ENCODE results near the gene EAPP. TPM values are rescaled to one million over a fixed set of nuclear protein-coding genes. Genes with fewer than 3 reads are reported as not detected.
A peak's percentile ranks its signal among the peaks of the same experiment; 100 is the strongest.

Gene EAPP
- total and polyA plus RNA-seq, 2 donors = 57.5 to 71.2 TPM

DNA sequence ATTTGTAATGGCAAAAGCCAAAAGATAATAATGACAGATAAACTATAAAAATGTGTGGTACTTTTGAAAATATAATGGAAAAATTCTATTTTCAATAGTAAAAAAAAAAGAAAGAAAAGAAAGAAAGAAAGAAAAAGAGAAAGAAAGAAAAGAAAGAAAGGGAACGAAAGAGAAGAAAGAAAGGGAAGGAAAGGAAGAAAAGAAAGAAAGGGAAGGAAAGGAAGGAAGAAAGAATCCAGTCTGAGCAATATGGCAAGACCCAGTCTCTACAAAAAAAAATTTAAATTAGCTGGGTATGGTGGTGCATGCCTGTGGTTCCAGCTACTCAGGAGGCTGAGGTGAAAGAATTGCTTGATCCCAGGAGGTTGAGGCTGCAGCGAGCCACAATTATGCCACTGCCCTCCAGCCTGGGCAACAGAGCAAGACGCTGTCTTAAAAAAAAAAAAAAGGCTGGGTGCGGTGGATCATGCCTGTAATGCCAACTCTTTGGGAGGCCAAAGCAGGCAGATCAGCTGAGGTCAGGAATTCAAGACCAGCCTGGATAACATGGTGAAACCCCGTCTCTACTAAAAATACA is 38.4 kb downstream of the EAPP start:
- H3K27me3 ChIP-seq (ENCODE audit: control insufficient read depth in 2 of 2, insufficient read depth in 1 of 2, low read length in 1 of 2) = no peaks in the 10 kb centered on the region
- H3K4me1 ChIP-seq (ENCODE audit: control insufficient read depth in 2 of 2, insufficient read depth in 2 of 2, low read length in 2 of 2) = no peaks in the 10 kb centered on the region
- H3K9me3 ChIP-seq (ENCODE audit: control insufficient read depth in 2 of 2, insufficient read depth in 1 of 2, low read length in 1 of 2) = no peaks in the 10 kb centered on the region
- DNase-seq (ENCODE audit: low read depth in 6 of 9, low spot score in 9 of 9) = no peak
- H3K27ac ChIP-seq (ENCODE audit: low read depth in 1 of 2, low read length in 1 of 2) = no peak overlapping the region
- no peak overlapping the region for H3K4me3 ChIP-seq (ENCODE audit: low read length in 2 of 2)
- no peaks in the 10 kb centered on the region for H3K36me3 ChIP-seq (ENCODE audit: control insufficient read depth in 2 of 2, insufficient read depth in 2 of 2, low read length in 1 of 2)
- WGBS = 98% methylated on average over 5 of the region's 5 CpGs

GRCh38 chr14:34498684-34499412 is 40.7 kb downstream of the EAPP start:
- H3K27ac ChIP-seq (ENCODE audit: low read depth in 1 of 2, low read length in 1 of 2) = no peak overlapping the region
- H3K4me1 ChIP-seq (ENCODE audit: control insufficient read depth in 2 of 2, insufficient read depth in 2 of 2, low read length in 2 of 2) = no peaks in the 10 kb centered on the region
- H3K4me3 ChIP-seq (ENCODE audit: low read length in 2 of 2) = no peak overlapping the region
- H3K36me3 ChIP-seq (ENCODE audit: control insufficient read depth in 2 of 2, insufficient read depth in 2 of 2, low read length in 1 of 2) = no peaks in the 10 kb centered on the region
- DNase-seq (ENCODE audit: low read depth in 6 of 9, low spot score in 9 of 9) = no peak
- 97% methylated on average over 6 of the region's 6 CpGs for WGBS
- no peaks in the 10 kb centered on the region for H3K9me3 ChIP-seq (ENCODE audit: control insufficient read depth in 2 of 2, insufficient read depth in 1 of 2, low read length in 1 of 2)
- no peaks in the 10 kb centered on the region for H3K27me3 ChIP-seq (ENCODE audit: control insufficient read depth in 2 of 2, insufficient read depth in 1 of 2, low read length in 1 of 2)

DNA sequence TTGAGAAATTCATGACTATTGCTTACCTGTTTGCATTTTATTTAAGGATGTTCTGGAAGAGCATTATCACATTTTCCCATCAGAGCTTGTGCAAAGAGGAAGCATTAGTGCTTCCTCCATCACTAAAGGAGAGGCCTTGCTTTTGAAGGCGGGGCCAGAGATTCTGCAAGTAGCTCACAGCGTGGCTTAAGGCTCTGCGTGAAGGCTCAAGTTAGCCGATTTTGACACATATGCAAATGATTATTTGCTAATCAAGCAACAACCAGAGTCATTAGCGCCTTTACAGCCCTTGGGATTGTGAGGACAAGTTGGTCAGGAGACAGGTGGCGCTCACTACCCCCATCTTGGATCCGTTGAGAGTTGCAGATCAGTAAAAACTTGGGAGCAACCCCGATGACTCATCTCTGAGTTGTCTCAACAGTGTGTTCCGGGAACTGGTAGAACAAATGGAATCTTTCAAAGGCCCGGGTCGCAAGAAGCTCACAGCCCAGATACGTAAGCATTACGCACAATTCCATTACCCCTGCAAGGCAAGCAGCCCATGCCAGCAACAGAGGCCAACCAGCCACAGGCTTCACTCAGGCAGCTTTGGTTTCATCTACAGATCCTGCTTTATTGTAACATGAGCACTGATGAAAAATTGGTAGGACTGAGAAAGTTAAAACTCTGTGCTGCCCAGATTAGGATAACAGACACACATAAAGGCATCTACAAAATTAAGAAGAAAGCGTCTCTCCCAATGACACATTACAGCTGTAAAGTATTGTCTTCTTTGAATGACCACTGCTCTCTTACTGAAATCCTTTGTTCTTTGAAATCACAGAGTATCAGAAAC is 42.6 kb downstream of the EAPP start:
- 88% methylated on average over 14 of the region's 14 CpGs for WGBS
- no peaks in the 10 kb centered on the region for H3K9me3 ChIP-seq (ENCODE audit: control insufficient read depth in 2 of 2, insufficient read depth in 1 of 2, low read length in 1 of 2)
- peak overlapping the region; percentile 27 to 48 for H3K27ac ChIP-seq (ENCODE audit: low read depth in 1 of 2, low read length in 1 of 2)
- no peaks in the 10 kb centered on the region for H3K36me3 ChIP-seq (ENCODE audit: control insufficient read depth in 2 of 2, insufficient read depth in 2 of 2, low read length in 1 of 2)
- no peaks in the 10 kb centered on the region for H3K4me1 ChIP-seq (ENCODE audit: control insufficient read depth in 2 of 2, insufficient read depth in 2 of 2, low read length in 2 of 2)
- no peak overlapping the region for H3K4me3 ChIP-seq (ENCODE audit: low read length in 2 of 2)
- H3K27me3 ChIP-seq (ENCODE audit: control insufficient read depth in 2 of 2, insufficient read depth in 1 of 2, low read length in 1 of 2) = no peaks in the 10 kb centered on the region
- peak in 2 of 9 donors; percentile 3 to 6 for DNase-seq (ENCODE audit: low read depth in 6 of 9, low spot score in 9 of 9)

GRCh38 chr14:34496007-34496678 is 43.4 kb downstream of the EAPP start:
- no peak for DNase-seq (ENCODE audit: low read depth in 6 of 9, low spot score in 9 of 9)
- H3K27me3 ChIP-seq (ENCODE audit: control insufficient read depth in 2 of 2, insufficient read depth in 1 of 2, low read length in 1 of 2) = no peaks in the 10 kb centered on the region
- H3K4me3 ChIP-seq (ENCODE audit: low read length in 2 of 2) = no peak overlapping the region
- H3K9me3 ChIP-seq (ENCODE audit: control insufficient read depth in 2 of 2, insufficient read depth in 1 of 2, low read length in 1 of 2) = no peaks in the 10 kb centered on the region
- no peaks in the 10 kb centered on the region for H3K4me1 ChIP-seq (ENCODE audit: control insufficient read depth in 2 of 2, insufficient read depth in 2 of 2, low read length in 2 of 2)
- WGBS = 95% methylated on average over 11 of the region's 11 CpGs
- H3K27ac ChIP-seq (ENCODE audit: low read depth in 1 of 2, low read length in 1 of 2) = peak overlapping the region in 1 of 2 donors; percentile 48
- no peaks in the 10 kb centered on the region for H3K36me3 ChIP-seq (ENCODE audit: control insufficient read depth in 2 of 2, insufficient read depth in 2 of 2, low read length in 1 of 2)

GRCh38 chr14:34489324-34489723 is 50.2 kb downstream of the EAPP start:
- Histone ChIP-seq H3K27ac (ENCODE audit: low read depth in 1 of 2, low read length in 1 of 2) (no peak overlapping the region), H3K27me3 (ENCODE audit: control insufficient read depth in 2 of 2, insufficient read depth in 1 of 2, low read length in 1 of 2) (no peaks in the 10 kb centered on the region), H3K36me3 (ENCODE audit: control insufficient read depth in 2 of 2, insufficient read depth in 2 of 2, low read length in 1 of 2) (no peaks in the 10 kb centered on the region), H3K4me3 (ENCODE audit: low read length in 2 of 2) (no peak overlapping the region), H3K9me3 (ENCODE audit: control insufficient read depth in 2 of 2, insufficient read depth in 1 of 2, low read length in 1 of 2) (no peaks in the 10 kb centered on the region), H3K4me1 (ENCODE audit: control insufficient read depth in 2 of 2, insufficient read depth in 2 of 2, low read length in 2 of 2) (no peaks in the 10 kb centered on the region)
- DNase-seq (ENCODE audit: low read depth in 6 of 9, low spot score in 9 of 9) = no peak
- WGBS = 72% methylated on average over 1 of the region's 1 CpG

DNA sequence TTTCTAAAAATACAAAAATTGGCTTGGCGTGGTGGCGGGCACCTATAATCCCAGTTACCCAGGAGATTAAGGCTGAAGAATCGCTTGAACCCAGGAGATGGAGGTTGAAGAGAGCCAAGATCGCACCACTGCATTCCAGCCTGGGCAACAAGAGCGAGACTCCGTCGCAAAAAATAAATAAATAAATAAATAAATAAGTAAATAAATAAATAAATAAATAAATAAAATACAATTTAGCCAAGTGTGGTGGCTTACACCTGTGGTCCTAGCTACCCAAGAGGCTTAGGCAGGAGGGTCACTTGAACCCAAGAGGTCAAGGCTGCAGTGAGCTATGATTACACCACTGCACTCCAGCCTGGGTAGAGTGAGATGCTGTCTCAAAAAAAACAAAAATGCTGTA is 51.0 kb downstream of the EAPP start:
- no peaks in the 10 kb centered on the region for H3K36me3 ChIP-seq (ENCODE audit: control insufficient read depth in 2 of 2, insufficient read depth in 2 of 2, low read length in 1 of 2)
- H3K4me1 ChIP-seq (ENCODE audit: control insufficient read depth in 2 of 2, insufficient read depth in 2 of 2, low read length in 2 of 2) = no peaks in the 10 kb centered on the region
- H3K4me3 ChIP-seq (ENCODE audit: low read length in 2 of 2) = no peak overlapping the region
- H3K9me3 ChIP-seq (ENCODE audit: control insufficient read depth in 2 of 2, insufficient read depth in 1 of 2, low read length in 1 of 2) = no peaks in the 10 kb centered on the region
- WGBS = 96% methylated on average over 7 of the region's 7 CpGs
- no peaks in the 10 kb centered on the region for H3K27me3 ChIP-seq (ENCODE audit: control insufficient read depth in 2 of 2, insufficient read depth in 1 of 2, low read length in 1 of 2)
- H3K27ac ChIP-seq (ENCODE audit: low read depth in 1 of 2, low read length in 1 of 2) = no peak overlapping the region
- DNase-seq (ENCODE audit: low read depth in 6 of 9, low spot score in 9 of 9) = no peak

DNA sequence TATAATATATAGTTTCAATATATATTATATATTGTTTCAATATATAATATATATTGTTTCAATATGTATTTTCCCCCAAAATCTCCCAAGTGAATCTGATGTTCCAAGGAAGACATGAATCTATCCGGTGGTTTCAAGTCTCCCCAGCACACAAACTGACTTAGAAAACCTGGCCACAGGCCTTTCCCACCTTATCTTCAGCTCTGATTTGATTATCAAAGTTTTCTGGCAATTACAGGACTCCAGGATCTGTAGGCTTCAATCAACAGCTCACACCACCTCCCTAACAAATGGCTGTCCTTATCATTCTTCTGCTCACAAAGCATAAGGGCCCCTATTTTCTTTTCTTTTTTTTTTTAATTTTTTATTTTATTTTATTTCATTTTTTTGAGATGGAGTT is 54.8 kb downstream of the EAPP start:
- Histone ChIP-seq H3K4me3 (ENCODE audit: low read length in 2 of 2) (no peak overlapping the region), H3K27ac (ENCODE audit: low read depth in 1 of 2, low read length in 1 of 2) (no peak overlapping the region), H3K36me3 (ENCODE audit: control insufficient read depth in 2 of 2, insufficient read depth in 2 of 2, low read length in 1 of 2) (no peaks in the 10 kb centered on the region), H3K27me3 (ENCODE audit: control insufficient read depth in 2 of 2, insufficient read depth in 1 of 2, low read length in 1 of 2) (no peaks in the 10 kb centered on the region), H3K9me3 (ENCODE audit: control insufficient read depth in 2 of 2, insufficient read depth in 1 of 2, low read length in 1 of 2) (no peaks in the 10 kb centered on the region), H3K4me1 (ENCODE audit: control insufficient read depth in 2 of 2, insufficient read depth in 2 of 2, low read length in 2 of 2) (no peaks in the 10 kb centered on the region)
- 93% methylated on average over 1 of the region's 1 CpG for WGBS
- DNase-seq (ENCODE audit: low read depth in 6 of 9, low spot score in 9 of 9) = no peak

- WGBS = 99% methylated on average over 2 of the region's 2 CpGs
- no peak overlapping the region for H3K4me3 ChIP-seq (ENCODE audit: low read length in 2 of 2)
- DNase-seq (ENCODE audit: low read depth in 6 of 9, low spot score in 9 of 9) = no peak
- H3K27me3 ChIP-seq (ENCODE audit: control insufficient read depth in 2 of 2, insufficient read depth in 1 of 2, low read length in 1 of 2) = no peaks in the 10 kb centered on the region
- no peaks in the 10 kb centered on the region for H3K9me3 ChIP-seq (ENCODE audit: control insufficient read depth in 2 of 2, insufficient read depth in 1 of 2, low read length in 1 of 2)
- H3K27ac ChIP-seq (ENCODE audit: low read depth in 1 of 2, low read length in 1 of 2) = no peak overlapping the region
- no peaks in the 10 kb centered on the region for H3K36me3 ChIP-seq (ENCODE audit: control insufficient read depth in 2 of 2, insufficient read depth in 2 of 2, low read length in 1 of 2)
- no peaks in the 10 kb centered on the region for H3K4me1 ChIP-seq (ENCODE audit: control insufficient read depth in 2 of 2, insufficient read depth in 2 of 2, low read length in 2 of 2)
These were observed 57.0 kb downstream of the EAPP start for GRCh38 chr14:34482463-34482862.

DNA sequence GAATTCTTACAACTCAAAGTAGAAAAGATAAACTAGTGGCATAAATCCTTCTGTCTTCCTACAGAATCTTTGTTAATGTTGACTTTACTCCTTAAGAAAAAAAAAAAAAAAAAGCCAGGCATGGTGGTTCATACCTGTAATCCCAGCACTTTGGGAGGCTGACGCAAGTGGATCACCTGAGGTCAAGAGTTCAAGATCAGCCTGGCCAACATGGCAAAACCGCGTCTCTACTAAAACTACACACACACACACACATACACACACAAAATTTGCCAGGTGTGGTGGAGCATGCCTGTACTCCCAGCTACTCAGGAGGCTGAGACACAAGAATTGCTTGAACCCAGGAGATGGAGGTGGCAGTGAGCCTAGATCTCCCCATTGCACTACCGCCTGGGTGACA is 59.8 kb downstream of the EAPP start:
- no peaks in the 10 kb centered on the region for H3K27me3 ChIP-seq (ENCODE audit: control insufficient read depth in 2 of 2, insufficient read depth in 1 of 2, low read length in 1 of 2)
- H3K9me3 ChIP-seq (ENCODE audit: control insufficient read depth in 2 of 2, insufficient read depth in 1 of 2, low read length in 1 of 2) = no peaks in the 10 kb centered on the region
- no peak for DNase-seq (ENCODE audit: low read depth in 6 of 9, low spot score in 9 of 9)
- H3K4me3 ChIP-seq (ENCODE audit: low read length in 2 of 2) = no peak overlapping the region
- 95% methylated on average over 4 of the region's 4 CpGs for WGBS
- no peak overlapping the region for H3K27ac ChIP-seq (ENCODE audit: low read depth in 1 of 2, low read length in 1 of 2)
- H3K36me3 ChIP-seq (ENCODE audit: control insufficient read depth in 2 of 2, insufficient read depth in 2 of 2, low read length in 1 of 2) = no peaks in the 10 kb centered on the region
- H3K4me1 ChIP-seq (ENCODE audit: control insufficient read depth in 2 of 2, insufficient read depth in 2 of 2, low read length in 2 of 2) = no peaks in the 10 kb centered on the region
